H1 (cell line): ENCODE measurements around the gene HK2. TPM values are rescaled to one million over a fixed set of nuclear protein-coding genes. Genes with fewer than 3 reads are reported as not detected.

ENCODE experiments used
- CTCF ChIA-PET: fragments of 300-600 bp; sonication (Branson Sonifier 250); formaldehyde crosslinking; loops from one replicate; lab custom pipeline; 2021; ENCODE audit not compliant: partially characterized antibody; lab: Charles Lee
- POLR2A ChIA-PET: fragments of 300-600 bp; sonication (Branson Sonifier 250); formaldehyde crosslinking; loops from one replicate; lab custom pipeline; 2021; ENCODE audit warnings: inconsistent platforms; ENCODE audit not compliant: partially characterized antibody; lab: Charles Lee
- DNase-seq, 2 experiments: peaks; one replicate each; pipeline versions ENCODE4 v3.0.0 to v3.0.0-alpha.2; 2010 to 2022; ENCODE audit warnings: low spot score in 2 of 2, low read depth in 1 of 2, mixed read lengths in 1 of 2
- FAIRE-seq: peaks from 2 replicates; lab custom pipeline; 2011; peaks lifted over from hg19 to GRCh38; lab: Jason Lieb, UNC
- H2AFZ ChIP-seq: 2 replicates; pipeline ENCODE4 v1.8.1; 2012; ENCODE audit warnings: low read length, inconsistent platforms
- H2AK5ac ChIP-seq: 2 replicates; pipeline ENCODE4 v1.6.1; 2013; ENCODE audit warnings: low read depth, low read length
- H2BK120ac ChIP-seq: replicated peaks from 2 replicates; pipeline ENCODE3; 2013; ENCODE audit warnings: low read depth, low read length, inconsistent platforms
- H2BK12ac ChIP-seq: 2 replicates; pipeline ENCODE4 v1.6.1; 2013; ENCODE audit warnings: low read depth, low read length
- H2BK15ac ChIP-seq: 2 replicates; pipeline ENCODE4 v1.6.1; 2013; ENCODE audit warnings: low read length
- H2BK20ac ChIP-seq: 2 replicates; pipeline ENCODE4 v1.6.1; 2013; ENCODE audit warnings: low read length
- H2BK5ac ChIP-seq: 2 replicates; pipeline ENCODE4 v1.6.1; 2013; ENCODE audit warnings: low read depth, low read length
- H3K14ac ChIP-seq: 2 replicates; pipeline ENCODE4 v1.6.1; 2013; ENCODE audit warnings: inconsistent platforms; ENCODE audit not compliant: insufficient read length
- H3K18ac ChIP-seq: 2 replicates; pipeline ENCODE4 v1.6.1; 2013; ENCODE audit warnings: low read length; ENCODE audit errors: extremely low read depth
- H3K23ac ChIP-seq: 2 replicates; pipeline ENCODE4 v1.6.1; 2013; ENCODE audit warnings: inconsistent platforms; ENCODE audit not compliant: insufficient read length
- H3K23me2 ChIP-seq: 2 replicates; pipeline ENCODE4 v1.6.1; 2013; ENCODE audit warnings: low read depth, low read length
- H3K27ac ChIP-seq: 2 replicates; pipeline ENCODE4 v1.6.1; 2011; ENCODE audit warnings: low read depth, low read length, inconsistent platforms
- H3K27me3 ChIP-seq, 4 experiments: replicated peaks in 1 of 4; 1 replicate in 1 of 4; 2 replicates in 3 of 4; pipeline versions ENCODE4 v1.6.1 to v1.8.1; 2011 to 2013; ENCODE audit warnings: low read length in 3 of 4, mild to moderate bottlenecking in 3 of 4, inconsistent platforms in 2 of 4, mixed read lengths in 2 of 4, moderate library complexity in 1 of 4; ENCODE audit not compliant: control insufficient read depth in 3 of 4, insufficient read depth in 3 of 4; ENCODE audit errors: extremely low read depth in 1 of 4
- H3K36me3 ChIP-seq, 4 experiments: 2 replicates each; pipeline versions ENCODE4 v1.6.1 to v1.8.1; 2011 to 2013; ENCODE audit warnings: mild to moderate bottlenecking in 4 of 4, low read length in 3 of 4, moderate library complexity in 2 of 4, control low read depth in 1 of 4, inconsistent platforms in 1 of 4; ENCODE audit not compliant: insufficient read depth in 4 of 4, control insufficient read depth in 2 of 4
- H3K4ac ChIP-seq: replicated peaks from 2 replicates; pipeline ENCODE3; 2013; ENCODE audit warnings: low read length, low read depth, mixed read lengths, inconsistent platforms; ENCODE audit not compliant: insufficient read length
- H3K4me1 ChIP-seq, 4 experiments: replicated peaks in 1 of 4; 1 replicate in 1 of 4; 2 replicates in 3 of 4; pipeline versions ENCODE4 v1.6.1 to v1.8.1; 2011 to 2013; ENCODE audit warnings: low read length in 3 of 4, inconsistent platforms in 2 of 4, mixed read lengths in 1 of 4; ENCODE audit not compliant: insufficient read depth in 4 of 4, control insufficient read depth in 3 of 4
- H3K4me2 ChIP-seq, 2 experiments: 2 replicates each; pipeline versions ENCODE4 v1.6.1 to v1.8.1; 2011 to 2013; ENCODE audit warnings: low read depth in 2 of 2, low read length in 2 of 2, control low read depth in 1 of 2, inconsistent platforms in 1 of 2, mild to moderate bottlenecking in 1 of 2; ENCODE audit not compliant: insufficient read depth in 1 of 2
- H3K4me3 ChIP-seq, 4 experiments: fragments of 200-600, 300-600 bp in 1 of 4; sonication (generic), shearing (Covaris generic), sonication (Bioruptor Twin) in 1 of 4; 2 replicates each; pipeline versions ENCODE4 v1.5.1 to v1.8.1; 2011 to 2016; ENCODE audit warnings: low read length in 4 of 4, low read depth in 3 of 4, control low read depth in 2 of 4, inconsistent platforms in 2 of 4, mild to moderate bottlenecking in 2 of 4, mixed read lengths in 1 of 4, moderate library complexity in 1 of 4; ENCODE audit not compliant: insufficient read depth in 2 of 4; ENCODE audit errors: extremely low read depth in 1 of 4
- H3K56ac ChIP-seq: replicated peaks from 2 replicates; pipeline ENCODE3; 2013; ENCODE audit warnings: low read depth, mild to moderate bottlenecking, mixed read lengths, low read length, inconsistent platforms; ENCODE audit not compliant: insufficient read length
- H3K79me1 ChIP-seq: 2 replicates; pipeline ENCODE4 v1.6.1; 2013; ENCODE audit warnings: low read depth, low read length, control low read depth
- H3K79me2 ChIP-seq, 2 experiments: 2 replicates each; pipeline versions ENCODE4 v1.6.1 to v1.8.1; 2012 to 2013; ENCODE audit warnings: low read length in 2 of 2, mild to moderate bottlenecking in 2 of 2, inconsistent platforms in 1 of 2; ENCODE audit not compliant: insufficient read depth in 2 of 2, control insufficient read depth in 1 of 2
- H3K9ac ChIP-seq, 4 experiments: replicated peaks in 1 of 4; 1 replicate in 1 of 4; 2 replicates in 3 of 4; pipeline versions ENCODE4 v1.6.1 to v1.8.1; 2011 to 2013; ENCODE audit warnings: low read depth in 3 of 4, low read length in 3 of 4, control low read depth in 2 of 4, mild to moderate bottlenecking in 2 of 4, moderate library complexity in 2 of 4, inconsistent platforms in 1 of 4; ENCODE audit errors: extremely low read depth in 1 of 4
- H3K9me3 ChIP-seq, 2 experiments: 2 replicates each; pipeline versions ENCODE4 v1.6.1 to v1.8.1; 2012 to 2013; ENCODE audit warnings: mild to moderate bottlenecking in 2 of 2, moderate library complexity in 2 of 2, control low read depth in 1 of 2, inconsistent platforms in 1 of 2, low read depth in 1 of 2, low read length in 1 of 2, mixed read lengths in 1 of 2; ENCODE audit not compliant: insufficient read depth in 2 of 2
- H4K20me1 ChIP-seq, 2 experiments: replicated peaks in 1 of 2; 2 replicates each; pipeline versions ENCODE3 to v1.8.1; 2011 to 2013; ENCODE audit warnings: inconsistent platforms in 2 of 2, low read length in 2 of 2, mild to moderate bottlenecking in 1 of 2; ENCODE audit not compliant: insufficient read depth in 2 of 2, control insufficient read depth in 1 of 2
- H4K5ac ChIP-seq: 2 replicates; pipeline ENCODE4 v1.6.1; 2013; ENCODE audit warnings: low read length, low read depth, mixed read lengths, inconsistent platforms; ENCODE audit not compliant: insufficient read length
- H4K8ac ChIP-seq: 2 replicates; pipeline ENCODE4 v1.8.0; 2013; ENCODE audit warnings: mild to moderate bottlenecking, moderate library complexity, low read length, inconsistent platforms; ENCODE audit not compliant: insufficient read depth; ENCODE audit errors: extremely low read depth
- H4K91ac ChIP-seq: replicated peaks from 2 replicates; pipeline ENCODE3; 2013; ENCODE audit warnings: low read length, mixed read lengths, inconsistent platforms; ENCODE audit not compliant: insufficient read length
- BCL11A ChIP-seq, 2 experiments: IDR thresholded peaks; one replicate each; pipeline ENCODE4 v1.6.1; 2011; ENCODE audit warnings: low read depth in 2 of 2, low read length in 2 of 2, mild to moderate bottlenecking in 2 of 2
- E2F6 ChIP-seq: IDR thresholded peaks from 2 replicates; pipeline ENCODE4 v1.6.1; 2012; ENCODE audit warnings: inconsistent platforms
- SIN3A ChIP-seq, 2 experiments: IDR thresholded peaks in 1 of 2; conservative IDR thresholded peaks in 1 of 2; 2 replicates each; pipeline ENCODE4 v1.6.1; 2011 to 2012; ENCODE audit warnings: low read length in 2 of 2, improper control_type of control experiment in 1 of 2, low read depth in 1 of 2, mild to moderate bottlenecking in 1 of 2
- TAF1 ChIP-seq: IDR thresholded peaks from 2 replicates; pipeline ENCODE4 v1.6.1; 2011; ENCODE audit warnings: mild to moderate bottlenecking, low read depth, low read length
- TCF12 ChIP-seq: IDR thresholded peaks from 2 replicates; pipeline ENCODE4 v1.6.1; 2011; ENCODE audit warnings: low read depth, mild to moderate bottlenecking, low read length
- WGBS, 2 experiments: shearing (Covaris generic) in 1 of 2; methylation state at CpG; one replicate each; pipeline versions ENCODE4 v1.1.6 to v1.1.7; 2013 to 2015; ENCODE audit warnings: low lambda C conversion rate in 2 of 2, mixed read lengths in 2 of 2, inconsistent platforms in 1 of 2, low coverage in 1 of 2, missing lambda C conversion rate in 1 of 2; ENCODE audit not compliant: insufficient replicate concordance in 2 of 2, insufficient coverage in 1 of 2, insufficient read length in 1 of 2; ENCODE audit errors: extremely low coverage in 1 of 2, missing lambda C conversion rate in 1 of 2; 5-methylcytosine and 5-hydroxymethylcytosine counted together
- polyA plus RNA-seq, 7 experiments: library from polyadenylated mRNA; depleted of rRNA in 3 of 7; stranded (reverse) in 5 of 7; unstranded in 2 of 7; fragments of >200 nt in 5 of 7; fragments of 200-250 nt in 2 of 7; gene quantifications; 1 replicate in 5 of 7; 2 replicates in 1 of 7; 4 replicates in 1 of 7; pipeline versions ENCODE4 v1.2.1 to v1.2.3, GENCODE V29; 2011 to 2013; ENCODE audit warnings: missing spikeins in 2 of 7, mixed read lengths in 2 of 7
- total RNA-seq: library from RNA; stranded (reverse); fragmentation: NEBNext Ultra II Directional; extraction: Animal tissue kit (Norgen Biotek cat#: 25700); gene quantifications from 2 replicates; pipeline ENCODE4 v1.2.1, GENCODE V29; 2021

Gene HK2
- total and polyA plus RNA-seq, 2 of the 8 experiments (the other 6 are each of a cell fraction or from before 2014, with no cell fraction given), result 22.1 to 61.9 TPM

- ChIA-PET CTCF (no interaction called here), POLR2A (no interaction called here)
- H2AK5ac ChIP-seq, result no peak overlapping the region
- no peak overlapping the region for H4K5ac ChIP-seq
- no peaks in the 10 kb centered on the region for H3K36me3 ChIP-seq
- no peak overlapping the region for H2BK12ac ChIP-seq
- TF ChIP-seq TCF12 (no peak), SIN3A (conservative IDR thresholded peaks at IDR 0.05 in 1 of 2, IDR thresholded peaks at IDR 0.05 in 1 of 2; ENCODE audit: low read depth in 1 of 2, low read length in 2 of 2) (no peak), BCL11A (IDR thresholded peaks at IDR 0.05; ENCODE audit: low read depth in 2 of 2, low read length in 2 of 2) (no peak), TAF1 (no peak), E2F6 (no peak)
- no peak overlapping the region for H3K9ac ChIP-seq
- 0 out of 4 replicates have a peak, but pooled peaks cover 0 to 2% of the 10 kb centered on the region in 2 experiments for H3K9me3 ChIP-seq
- H3K4me1 ChIP-seq, result peaks cover 0 to 3% (median 1%) of the 10 kb centered on the region in 4 experiments; a peak in 2 of 7 replicates
- H3K14ac ChIP-seq, result no peak overlapping the region
- FAIRE-seq (no peak), DNase-seq (no peak)
- WGBS, 2 experiments, result 94% methylated on average over 5 of the region's 5 CpGs; no CpG with 5 or more reads in 1 of the 2 experiments
- H3K4me2 ChIP-seq, result no peak overlapping the region
- no peak overlapping the region for H4K8ac ChIP-seq
- no peak overlapping the region for H2BK15ac ChIP-seq
- no peaks in the 10 kb centered on the region for H3K23me2 ChIP-seq
- no peak overlapping the region for H2BK5ac ChIP-seq
- no peak overlapping the region for H3K4me3 ChIP-seq
- H2AFZ ChIP-seq, result no peak overlapping the region
- no peak overlapping the region for H3K4ac ChIP-seq
- H3K79me1 ChIP-seq, result no peaks in the 10 kb centered on the region
- no peak overlapping the region for H2BK20ac ChIP-seq
- no peak overlapping the region for H3K18ac ChIP-seq
- H3K56ac ChIP-seq, result no peak overlapping the region
- peaks cover 1 to 7% (median 5%) of the 10 kb centered on the region in 4 experiments; a peak in 4 of 7 replicates for H3K27me3 ChIP-seq
- H3K27ac ChIP-seq, result no peak overlapping the region
- no peak overlapping the region for H4K91ac ChIP-seq
- no peak overlapping the region for H2BK120ac ChIP-seq
- H3K23ac ChIP-seq, result no peak overlapping the region
- no peaks in the 10 kb centered on the region for H4K20me1 ChIP-seq
- no peaks in the 10 kb centered on the region for H3K79me2 ChIP-seq
Observed at GRCh38 chr2:74906395-74906794, 72.5 kb downstream of the HK2 start.
